HG03135 (cell line): ENCODE measurements around the gene KRT1.
"Not testable (repeated sequence)": the region's sequence is repeated elsewhere in the genome, so short reads cannot be mapped to it uniquely, and the experiment has no call there.

ENCODE experiments used
- ATAC-seq: cut with Tn5 transposase; IDR thresholded peaks from one replicate; pipeline ENCODE4 v1.9.1; 2021; ENCODE audit warnings: mild to moderate bottlenecking, moderate library complexity; ENCODE audit not compliant: unreplicated experiment

KRT1 gene

GRCh38 chr12:52680363-52680762 lies at the start of gene KRT1:
Gene KRT1 (minus strand): TSS chr12:52680407. CDS start chr12:52680348, 59 bp downstream.
- ATAC-seq = no peak

- ATAC-seq = no peak
These were observed 48.9 kb upstream of the KRT1 start for GRCh38 chr12:52729147-52729546.

DNA sequence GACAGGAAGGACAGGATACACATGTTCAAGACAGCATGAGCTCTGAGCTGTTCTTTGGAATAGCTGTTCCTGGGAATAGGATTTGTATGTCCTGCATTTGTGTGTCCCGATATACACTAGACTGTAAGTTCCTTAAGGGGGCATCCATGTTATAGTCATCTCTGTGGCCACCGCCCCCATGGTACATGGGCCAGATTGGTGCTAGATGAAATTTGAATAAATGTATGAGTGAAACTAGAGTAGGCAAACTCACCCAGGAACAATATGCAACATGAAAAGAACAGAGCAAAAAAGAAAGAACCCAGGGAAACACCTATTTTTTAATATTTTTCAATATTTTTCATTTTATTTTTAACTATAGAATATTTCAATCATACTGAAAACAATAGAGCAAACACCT lies 48.2 kb upstream of the KRT1 start:
- ATAC-seq = no peak

GRCh38 chr12:52727037-52727436 lies 46.8 kb upstream of the KRT1 start:
- no peak for ATAC-seq

GRCh38 chr12:52726451-52726850 lies 46.2 kb upstream of the KRT1 start:
- no peak for ATAC-seq

GRCh38 chr12:52724384-52724783 lies 44.2 kb upstream of the KRT1 start:
- ATAC-seq = no peak

GRCh38 chr12:52722680-52723079 lies 42.5 kb upstream of the KRT1 start:
- no peak for ATAC-seq

- ATAC-seq = no peak
These were observed 41.7 kb upstream of the KRT1 start for GRCh38 chr12:52721838-52722470.

- no peak for ATAC-seq
These were observed 40.2 kb upstream of the KRT1 start for GRCh38 chr12:52720365-52720886.

DNA sequence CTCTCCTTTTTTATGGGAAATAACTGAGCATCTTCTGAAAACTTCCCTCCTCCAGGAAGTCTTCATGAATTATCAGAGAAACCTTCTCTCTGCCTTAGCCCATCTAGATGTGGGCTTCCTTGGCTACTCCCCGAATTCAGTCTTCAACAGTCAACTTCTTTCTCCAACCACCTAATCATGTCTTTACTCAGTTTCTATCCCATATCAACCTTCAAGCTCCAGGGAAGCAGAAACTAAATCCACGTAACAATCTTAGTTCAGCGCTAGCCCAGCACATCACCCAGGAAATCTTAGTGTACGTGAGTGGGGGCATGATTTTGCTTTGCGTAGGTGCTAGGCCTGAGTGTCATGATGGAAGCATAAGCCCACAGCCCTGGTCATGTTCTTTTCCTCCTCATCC lies 35.9 kb upstream of the KRT1 start:
- no peak for ATAC-seq

DNA sequence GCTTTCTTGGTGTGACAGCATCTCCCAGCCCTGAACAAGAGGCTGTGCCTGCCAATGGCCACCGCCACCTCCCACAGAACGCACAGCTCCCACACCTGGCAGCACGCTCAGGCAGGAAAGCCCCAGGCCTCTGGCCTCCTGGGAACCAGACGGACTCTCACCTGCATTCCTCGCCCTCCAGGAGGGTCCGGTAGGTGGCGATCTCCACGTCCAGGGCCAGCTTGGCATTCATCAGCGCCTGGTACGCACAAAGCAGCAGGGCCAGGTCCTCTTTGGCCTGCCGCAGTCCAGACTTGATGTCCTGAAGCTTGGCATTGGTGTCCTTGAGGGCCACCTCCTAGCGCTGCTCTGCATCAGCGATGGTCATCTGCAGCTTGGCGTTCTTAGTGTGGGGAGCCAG lies 35.2 kb upstream of the KRT1 start:
- ATAC-seq = no peak

GRCh38 chr12:52714887-52715281 lies 34.7 kb upstream of the KRT1 start:
- ATAC-seq = no peak

DNA sequence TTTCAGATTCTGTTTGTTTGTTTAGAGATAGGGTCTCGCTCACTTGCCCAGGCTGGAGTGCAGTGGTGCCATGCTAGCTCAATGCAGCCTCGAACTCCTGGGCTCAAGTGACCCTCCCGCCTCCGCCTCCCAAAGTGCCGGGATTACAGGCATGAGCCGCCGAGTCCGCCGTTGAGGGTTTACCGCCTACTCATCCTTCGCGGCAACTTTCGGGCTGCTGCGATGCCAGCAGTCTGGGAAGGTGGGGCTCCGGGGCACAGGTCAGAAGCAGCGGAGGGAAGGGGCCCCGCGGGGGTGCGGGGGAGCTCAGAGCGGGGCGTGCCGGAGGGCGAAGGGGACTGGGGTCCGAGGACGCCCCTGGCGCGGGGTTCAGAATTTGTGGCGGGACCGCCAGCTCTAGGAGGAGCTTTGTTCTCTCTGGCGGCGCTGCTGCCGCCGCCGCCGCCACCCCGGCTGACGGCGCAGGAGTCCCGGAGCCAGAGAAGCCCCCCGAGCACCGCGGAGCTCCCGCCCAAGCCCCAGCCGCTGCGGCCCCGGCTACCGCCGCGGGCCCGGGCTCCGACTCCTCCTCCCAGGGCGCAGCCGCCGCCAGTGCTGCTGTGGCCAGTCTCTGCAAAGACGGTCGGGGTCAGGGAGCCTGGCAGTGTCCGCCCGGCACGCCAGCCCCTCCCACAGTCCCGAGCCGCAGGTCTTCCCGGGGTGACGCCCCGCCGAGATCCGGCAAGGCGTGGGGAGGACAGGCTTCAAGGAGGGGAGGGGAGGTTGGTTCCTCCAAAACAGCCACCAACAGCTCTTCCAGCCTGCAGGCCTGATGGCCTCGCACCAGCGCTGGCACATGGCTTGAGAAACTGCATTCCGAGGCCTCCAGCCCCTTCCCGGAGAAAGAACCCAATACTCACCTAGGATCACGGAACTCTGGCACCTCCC lies 34.0 kb upstream of the KRT1 start:
- no peak for ATAC-seq

DNA sequence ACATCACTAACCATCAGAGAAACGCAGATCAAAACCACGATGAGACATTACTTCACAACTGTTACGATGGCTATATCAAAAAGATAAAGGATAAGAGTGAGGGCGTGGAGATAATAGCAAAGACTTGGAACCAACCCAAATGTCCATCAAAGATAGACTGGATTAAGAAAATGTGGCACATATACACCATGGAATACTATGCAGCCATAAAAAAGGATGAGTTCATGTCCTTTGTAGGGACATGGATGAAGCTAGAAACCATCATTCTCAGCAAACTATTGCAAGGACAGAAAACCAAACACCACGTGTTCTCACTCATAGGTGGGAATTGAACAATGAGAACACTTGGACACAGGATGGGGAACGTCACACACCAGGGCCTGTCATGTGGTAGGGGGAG lies 31.9 kb upstream of the KRT1 start:
- not testable (repeated sequence) for ATAC-seq

DNA sequence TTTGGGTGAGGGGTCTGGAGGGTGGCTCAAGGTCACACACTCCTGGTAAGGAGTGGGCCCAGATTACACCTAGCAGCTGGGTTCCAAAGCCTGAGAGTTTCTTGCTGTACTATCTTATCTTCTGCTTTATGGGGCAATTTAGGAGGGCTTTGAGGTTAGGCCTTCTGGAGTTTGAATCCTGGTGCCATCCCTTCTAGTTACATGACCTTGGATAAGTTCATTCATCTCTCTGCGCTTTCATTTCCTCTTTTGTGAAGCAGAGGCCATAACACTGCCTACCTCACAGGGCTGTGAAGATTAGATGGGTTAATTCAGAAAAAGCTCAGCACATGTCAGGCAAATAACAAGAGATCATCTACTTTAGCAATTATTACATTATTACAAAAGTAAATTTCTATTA lies 30.5 kb upstream of the KRT1 start:
- no peak for ATAC-seq

DNA sequence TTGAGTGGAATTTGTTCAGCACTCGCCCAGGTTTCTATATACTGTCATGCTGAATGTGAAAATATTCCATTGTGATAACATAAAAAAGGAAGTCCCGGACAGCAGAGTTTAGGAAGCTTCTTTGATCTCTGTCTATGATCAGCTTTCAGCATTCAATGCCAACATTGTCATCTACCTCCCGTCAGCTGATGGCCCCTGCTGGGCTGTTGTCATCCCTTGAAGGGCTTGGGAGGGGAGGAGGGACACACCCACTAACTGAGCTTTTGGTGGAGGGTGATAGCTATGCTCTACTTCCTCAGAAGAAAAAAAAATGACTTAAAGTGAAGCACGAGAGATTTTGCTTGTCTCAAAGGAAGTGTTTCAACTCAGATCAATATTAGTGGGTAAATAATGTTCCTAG lies 27.8 kb upstream of the KRT1 start:
- no peak for ATAC-seq

GRCh38 chr12:52704464-52704863 lies 24.3 kb upstream of the KRT1 start:
- no peak for ATAC-seq

DNA sequence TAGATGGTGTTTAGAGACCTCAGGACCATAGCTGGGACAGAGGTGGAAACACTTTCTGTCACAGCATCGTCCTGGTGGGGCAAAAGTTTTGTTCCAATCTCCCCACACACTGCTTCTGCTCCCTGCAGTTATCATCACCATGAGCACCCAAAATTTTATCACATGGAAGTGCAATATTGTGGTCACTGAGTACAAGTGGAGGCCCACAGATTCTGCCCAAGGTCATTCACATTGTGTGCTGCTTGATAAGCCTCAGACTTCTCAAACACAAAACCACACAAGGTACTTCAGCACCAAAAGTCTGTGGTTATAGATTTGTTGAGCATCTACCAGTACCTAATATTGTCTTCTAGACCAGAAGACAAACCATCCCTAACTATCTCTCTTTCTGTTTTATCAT lies 23.7 kb upstream of the KRT1 start:
- ATAC-seq = no peak

DNA sequence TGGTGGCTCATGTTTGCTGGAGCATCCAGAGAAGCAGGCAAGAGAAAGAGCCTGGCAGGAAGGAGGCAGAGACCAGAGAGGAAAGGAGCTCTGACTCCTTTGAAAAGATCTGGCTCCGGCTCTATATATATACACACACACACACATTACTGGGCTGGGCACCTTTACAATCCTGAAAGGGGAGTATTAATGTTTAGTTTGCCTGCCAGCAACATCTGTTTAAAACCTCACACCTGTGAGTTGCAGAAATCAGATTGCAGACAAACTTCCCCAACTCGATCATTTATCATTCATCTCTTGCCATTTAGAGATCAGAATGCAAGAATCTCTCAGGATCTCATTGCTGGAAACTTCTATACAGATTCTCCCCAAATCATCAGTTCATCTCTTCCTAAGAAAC lies 23.2 kb upstream of the KRT1 start, which contains the start of gene KRT77:
KRT77 (minus strand) TSS at position 101 of the 400 bp plus-strand sequence; CDS start at position 11, 90 bp downstream.
- ATAC-seq = no peak

DNA sequence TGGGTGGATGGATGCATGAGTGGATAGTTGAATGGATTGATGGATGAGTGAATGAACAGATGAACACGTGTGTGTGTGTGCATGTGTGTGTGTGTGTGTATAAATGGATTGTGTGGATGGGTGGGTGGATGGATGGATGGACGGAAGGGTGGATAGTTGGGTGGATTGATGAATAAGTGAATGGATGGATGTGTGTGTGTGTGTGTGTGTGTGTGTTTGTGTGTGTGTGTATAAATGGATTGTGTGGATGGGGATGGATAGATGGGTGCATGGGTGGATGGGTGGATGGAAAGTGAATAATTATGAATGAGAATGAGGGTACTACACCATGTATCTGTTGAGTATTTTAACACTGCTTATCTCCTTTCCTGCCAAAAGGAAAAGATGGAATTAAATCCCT lies 22.1 kb upstream of the KRT1 start:
- no peak for ATAC-seq

GRCh38 chr12:52701281-52701680 lies 21.1 kb upstream of the KRT1 start:
- ATAC-seq = no peak

GRCh38 chr12:52699960-52700359 lies 19.8 kb upstream of the KRT1 start:
- no peak for ATAC-seq
